Measurements from ENCODE around the gene ERC2.

The ERC2 gene

DNA sequence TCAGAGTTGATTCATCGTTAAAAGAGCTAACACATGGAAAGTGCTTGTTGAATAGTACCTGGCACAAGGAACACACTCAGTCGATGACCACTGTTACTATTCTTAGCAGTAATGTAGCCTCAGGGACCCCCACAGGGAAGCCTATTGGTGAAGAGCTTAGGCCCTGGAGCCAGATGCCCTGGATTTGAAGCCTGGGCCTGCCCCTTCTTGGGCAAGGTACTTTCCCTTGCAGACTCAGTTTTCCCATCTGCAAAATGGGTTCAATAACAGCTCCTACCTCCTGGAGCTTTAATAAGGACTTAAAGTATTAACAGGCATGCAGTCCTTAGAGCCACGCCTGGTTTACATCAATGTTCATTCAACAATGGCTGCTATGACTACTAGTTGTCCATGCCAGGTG is 884.2 kb downstream of the ERC2 start:
- TF ChIP-seq, protein P1, sequence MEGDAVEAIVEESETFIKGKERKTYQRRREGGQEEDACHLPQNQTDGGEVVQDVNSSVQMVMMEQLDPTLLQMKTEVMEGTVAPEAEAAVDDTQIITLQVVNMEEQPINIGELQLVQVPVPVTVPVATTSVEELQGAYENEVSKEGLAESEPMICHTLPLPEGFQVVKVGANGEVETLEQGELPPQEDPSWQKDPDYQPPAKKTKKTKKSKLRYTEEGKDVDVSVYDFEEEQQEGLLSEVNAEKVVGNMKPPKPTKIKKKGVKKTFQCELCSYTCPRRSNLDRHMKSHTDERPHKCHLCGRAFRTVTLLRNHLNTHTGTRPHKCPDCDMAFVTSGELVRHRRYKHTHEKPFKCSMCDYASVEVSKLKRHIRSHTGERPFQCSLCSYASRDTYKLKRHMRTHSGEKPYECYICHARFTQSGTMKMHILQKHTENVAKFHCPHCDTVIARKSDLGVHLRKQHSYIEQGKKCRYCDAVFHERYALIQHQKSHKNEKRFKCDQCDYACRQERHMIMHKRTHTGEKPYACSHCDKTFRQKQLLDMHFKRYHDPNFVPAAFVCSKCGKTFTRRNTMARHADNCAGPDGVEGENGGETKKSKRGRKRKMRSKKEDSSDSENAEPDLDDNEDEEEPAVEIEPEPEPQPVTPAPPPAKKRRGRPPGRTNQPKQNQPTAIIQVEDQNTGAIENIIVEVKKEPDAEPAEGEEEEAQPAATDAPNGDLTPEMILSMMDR (IDR thresholded peaks at IDR 0.05; ENCODE audit: extremely low read depth, missing control alignments), result no peak
- DNase-seq (ENCODE audit: low spot score), result no peak

DNA sequence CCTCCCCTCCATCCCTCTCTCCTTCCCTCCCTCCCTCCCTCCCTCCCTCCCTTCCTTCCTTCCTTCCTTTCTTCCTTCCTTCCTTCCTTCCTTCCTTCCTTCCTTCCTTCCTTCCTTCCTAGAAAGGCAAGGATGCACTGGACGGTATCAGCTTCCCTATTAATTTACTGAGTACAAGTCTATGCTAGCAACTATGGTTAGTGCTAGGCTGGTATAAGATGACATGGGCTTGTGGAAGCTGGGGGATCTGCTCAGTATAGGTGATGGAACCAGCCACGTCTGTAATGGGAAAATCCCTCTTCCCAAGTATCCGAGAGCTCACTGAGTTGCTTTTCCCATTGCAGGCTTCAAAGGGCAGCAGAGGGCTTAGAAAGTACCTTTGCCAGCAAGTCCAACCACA is 884.8 kb downstream of the ERC2 start:
- TF ChIP-seq, protein P1 (IDR thresholded peaks at IDR 0.05; ENCODE audit: extremely low read depth, missing control alignments), result no peak
- no peak for DNase-seq (ENCODE audit: low spot score)

DNA sequence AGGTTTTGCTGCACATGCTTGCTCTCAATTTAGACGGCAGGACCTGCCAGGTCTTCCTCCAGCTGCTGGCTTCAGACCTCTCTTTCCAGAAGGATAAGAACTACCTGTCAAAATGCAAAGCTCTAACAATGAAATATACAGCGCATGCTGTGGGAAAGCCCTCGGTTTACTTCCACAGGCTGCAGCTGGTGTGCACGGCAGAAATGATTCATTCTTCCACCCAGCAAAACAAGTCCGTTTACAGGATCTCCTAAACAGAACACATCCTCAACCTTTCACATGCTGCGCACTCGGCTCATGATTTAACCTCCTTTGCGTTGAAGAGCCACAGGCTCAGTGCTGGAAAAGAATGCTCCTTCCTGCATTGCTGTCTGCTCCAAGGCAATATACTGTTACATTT is 888.8 kb downstream of the ERC2 start:
- TF ChIP-seq, protein P1 (IDR thresholded peaks at IDR 0.05; ENCODE audit: extremely low read depth, missing control alignments), result no peak

DNA sequence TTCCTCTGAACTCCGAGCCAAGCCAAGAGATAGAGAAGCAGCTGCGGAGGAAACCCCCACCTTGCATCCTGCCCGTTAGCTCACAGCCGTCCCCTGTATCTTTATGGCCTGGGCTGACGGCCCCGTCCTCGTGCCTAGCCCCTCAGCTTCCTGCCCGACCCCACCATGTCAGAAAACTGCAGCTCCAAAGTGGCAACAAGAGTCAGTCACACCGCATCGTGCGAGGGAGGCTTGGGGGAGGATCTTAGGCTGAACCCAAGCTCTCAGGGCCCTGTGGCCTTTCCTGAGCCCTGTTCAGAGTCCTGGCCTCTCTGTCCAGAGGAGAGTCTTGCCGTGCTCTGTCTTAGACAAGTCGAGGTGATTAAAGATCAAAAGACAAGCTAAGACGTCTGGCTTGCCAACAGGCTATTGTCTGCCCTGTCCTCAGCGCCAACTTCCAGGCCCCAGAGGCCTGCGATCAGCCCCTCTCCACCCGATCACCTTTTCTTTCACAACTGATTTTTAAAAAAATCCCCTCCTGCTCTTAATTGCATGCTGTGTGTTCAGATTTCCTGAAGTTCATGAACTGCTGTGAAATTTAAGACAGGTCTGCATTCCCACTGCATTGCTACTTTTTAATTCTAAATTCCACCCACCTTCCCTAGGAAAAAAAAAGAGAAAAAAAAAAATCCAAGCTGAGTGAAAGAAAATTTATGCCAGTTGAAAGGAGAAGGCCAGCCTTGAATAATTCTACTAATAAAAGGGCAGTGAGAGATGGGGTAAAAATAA is 891.5 kb downstream of the ERC2 start:
- DNase-seq (ENCODE audit: low spot score), result no peak
- TF ChIP-seq, protein P1 (IDR thresholded peaks at IDR 0.05; ENCODE audit: extremely low read depth, missing control alignments), result no peak

More for the DNA sequence above, 888.8 kb downstream of the ERC2 start:
- DNase-seq (ENCODE audit: low spot score), result no peak

DNA sequence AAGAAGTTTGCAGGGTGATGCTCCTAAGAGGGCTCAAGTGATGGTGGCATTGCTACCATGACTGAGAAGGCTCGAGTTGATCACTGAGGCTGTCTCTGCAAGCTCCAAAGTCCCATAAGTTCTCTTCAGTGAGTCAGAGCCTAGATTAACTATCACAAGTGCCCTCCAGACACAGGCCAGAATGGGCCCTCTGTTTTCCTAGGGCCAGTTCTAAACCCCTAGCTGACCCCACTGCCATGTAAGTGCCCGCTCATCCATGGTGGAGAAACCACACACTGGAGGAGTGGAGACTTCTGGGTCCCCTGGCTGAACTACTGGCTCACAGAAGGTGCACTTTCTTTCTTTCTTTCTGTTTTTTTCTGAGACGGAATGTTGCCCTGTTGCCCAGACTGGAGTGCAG is 893.6 kb downstream of the ERC2 start:
- no peak for DNase-seq (ENCODE audit: low spot score)
- TF ChIP-seq, protein P1 (IDR thresholded peaks at IDR 0.05; ENCODE audit: extremely low read depth, missing control alignments), result no peak

DNA sequence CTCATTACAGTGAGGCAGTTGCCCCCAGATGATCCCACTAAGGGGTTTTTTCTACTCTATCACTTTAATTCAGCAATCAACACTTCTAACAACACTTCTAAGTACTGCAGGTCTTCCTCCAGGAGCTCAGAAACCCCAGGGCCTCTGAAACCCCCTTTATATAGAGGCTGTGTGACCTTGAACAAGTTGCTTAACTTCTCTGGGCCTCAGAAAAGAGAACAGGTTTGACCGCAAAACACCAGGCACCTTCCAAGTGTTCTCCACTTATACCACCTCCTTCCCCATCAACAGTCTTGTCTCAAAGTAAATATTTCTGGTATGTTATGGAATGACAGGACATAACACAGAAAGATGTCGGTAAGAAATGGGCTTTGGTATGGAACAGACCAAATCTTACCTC is 895.5 kb downstream of the ERC2 start:
- TF ChIP-seq, protein P1 (IDR thresholded peaks at IDR 0.05; ENCODE audit: extremely low read depth, missing control alignments), result no peak
- DNase-seq (ENCODE audit: low spot score), result no peak

DNA sequence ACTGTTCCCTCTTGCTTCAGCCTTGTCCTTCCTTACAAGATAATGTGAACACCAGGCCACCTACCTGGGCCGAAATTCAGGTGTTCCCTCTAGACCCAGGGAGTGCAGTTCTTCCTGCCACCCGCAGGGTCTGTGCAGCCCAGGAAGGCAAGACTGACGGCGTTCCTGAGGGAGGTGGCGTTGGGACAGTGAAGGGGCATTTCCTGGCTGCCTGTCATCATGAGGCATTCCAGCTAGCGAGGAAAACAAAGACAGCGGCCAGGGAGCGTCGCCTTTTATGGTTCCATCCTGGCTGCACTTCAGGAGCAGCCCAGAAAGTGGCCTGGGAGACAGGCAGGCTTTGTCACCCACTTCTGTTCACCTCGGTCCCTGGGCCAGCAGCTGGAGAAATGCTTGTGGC is 896.4 kb downstream of the ERC2 start:
- TF ChIP-seq, protein P1 (IDR thresholded peaks at IDR 0.05; ENCODE audit: extremely low read depth, missing control alignments), result no peak
- no peak for DNase-seq (ENCODE audit: low spot score)
